ENCODE data around the gene ENPP7.

GRCh38 chr17:79686476-79686875 lies 44.3 kb upstream of the ENPP7 start:
- TF ChIP-seq POLR2A (IDR thresholded peaks at IDR 0.05), result no peak
- no peak for TF ChIP-seq CTCF (IDR thresholded peaks at IDR 0.05)
- TF ChIP-seq POLR2AphosphoS5 (IDR thresholded peaks at IDR 0.05), result no peak
